Ishikawa (cell line): ENCODE data around the gene CBLC.

Experiments used
- EGR1 ChIP-seq: IDR thresholded peaks from 2 replicates; pipeline ENCODE4 v1.6.1; 2012
- EP300 ChIP-seq: IDR thresholded peaks from 2 replicates; pipeline ENCODE4 v1.6.1; 2012; ENCODE audit warnings: borderline replicate concordance
- NFIC ChIP-seq: IDR thresholded peaks from 2 replicates; pipeline ENCODE4 v1.6.1; 2012
- RAD21 ChIP-seq: IDR thresholded peaks from 2 replicates; pipeline ENCODE4 v1.6.1; 2012; ENCODE audit warnings: low read depth
- REST ChIP-seq: IDR thresholded peaks from 2 replicates; pipeline ENCODE4 v1.6.1; 2012; ENCODE audit warnings: low read depth, mild to moderate bottlenecking
- TAF1 ChIP-seq: IDR thresholded peaks from 2 replicates; pipeline ENCODE4 v1.6.1; 2012; ENCODE audit warnings: low read depth, mild to moderate bottlenecking
- TCF12 ChIP-seq: IDR thresholded peaks from 2 replicates; pipeline ENCODE4 v1.6.1; 2012; ENCODE audit warnings: low read depth

- TF ChIP-seq RAD21, result no peak
- no peak for TF ChIP-seq EP300
- TF ChIP-seq TAF1, result no peak
- no peak for TF ChIP-seq REST
- no peak for TF ChIP-seq TCF12
- no peak for TF ChIP-seq NFIC
- no peak for TF ChIP-seq EGR1
Measured at GRCh38 chr19:44782729-44783128, 5.0 kb downstream of the CBLC start.
